Spleen (tissue), 7 donors: Measurements from ENCODE around the gene CCDC192.

Experiments used
- CTCF ChIP-seq, 11 experiments: fragments of 200-600 bp in 7 of 11; fragments of 450-650 bp in 4 of 11; sonication (generic) in 4 of 11; IDR thresholded peaks in 8 of 11; conservative IDR thresholded peaks in 3 of 11; 1 replicate in 7 of 11; 2 replicates in 4 of 11; pipeline versions ENCODE4 v1.4.0 to v1.8.0; 2016 to 2021; ENCODE audit warnings: antibody characterized with exemption in 11 of 11, inconsistent platforms in 4 of 11, mild to moderate bottlenecking in 1 of 11
- POLR2A ChIP-seq, 3 donors: fragments of 450-650 bp; IDR thresholded peaks; one replicate each; pipeline ENCODE4 v1.5.1; 2017; ENCODE audit warnings: antibody characterized with exemption in 3 of 3, mild to moderate bottlenecking in 1 of 3
- donor health status: DM: no; HTN: no; CAD: no; lungs with moderate emphysema.
- donor health status: DM: no; HTN: no; CAD: no.
- donor health status: DM: no; HTN: no; CAD: no.

DNA sequence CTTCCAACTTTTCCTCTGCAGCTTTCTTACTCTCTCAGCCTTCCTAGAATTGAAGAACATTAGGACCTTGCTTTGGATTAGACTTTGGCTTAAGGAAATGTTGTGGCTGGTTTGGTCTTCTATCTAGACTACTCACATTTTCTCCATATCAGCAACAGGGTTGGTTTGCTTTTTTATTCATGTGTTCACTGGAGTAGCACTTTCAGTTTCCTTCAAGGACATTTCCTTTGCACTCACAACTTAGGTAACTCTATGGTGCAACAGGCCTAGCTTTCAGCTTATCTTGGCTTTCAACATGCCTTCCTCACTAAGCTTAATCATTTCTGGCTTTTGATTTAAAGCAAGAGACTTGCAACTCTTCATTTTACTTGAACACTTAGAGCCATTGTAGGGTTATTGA is 153.1 kb downstream of the CCDC192 start:
- TF ChIP-seq CTCF (IDR thresholded peaks at IDR 0.05 in 8 of 11, conservative IDR thresholded peaks at IDR 0.05 in 3 of 11): no peak
- TF ChIP-seq POLR2A (IDR thresholded peaks at IDR 0.05): no peak
